SW 1271 (cell line): ENCODE measurements around the gene TMEM116.
"Not testable (repeated sequence)": the region's sequence is repeated elsewhere in the genome, so short reads cannot be mapped to it uniquely, and the experiment has no call there.

Source experiments
- DNase-seq, 2 experiments: peaks; one replicate each; lab custom pipeline; 2025; lab: John Stamatoyannopoulos, UW

Gene TMEM116

DNA sequence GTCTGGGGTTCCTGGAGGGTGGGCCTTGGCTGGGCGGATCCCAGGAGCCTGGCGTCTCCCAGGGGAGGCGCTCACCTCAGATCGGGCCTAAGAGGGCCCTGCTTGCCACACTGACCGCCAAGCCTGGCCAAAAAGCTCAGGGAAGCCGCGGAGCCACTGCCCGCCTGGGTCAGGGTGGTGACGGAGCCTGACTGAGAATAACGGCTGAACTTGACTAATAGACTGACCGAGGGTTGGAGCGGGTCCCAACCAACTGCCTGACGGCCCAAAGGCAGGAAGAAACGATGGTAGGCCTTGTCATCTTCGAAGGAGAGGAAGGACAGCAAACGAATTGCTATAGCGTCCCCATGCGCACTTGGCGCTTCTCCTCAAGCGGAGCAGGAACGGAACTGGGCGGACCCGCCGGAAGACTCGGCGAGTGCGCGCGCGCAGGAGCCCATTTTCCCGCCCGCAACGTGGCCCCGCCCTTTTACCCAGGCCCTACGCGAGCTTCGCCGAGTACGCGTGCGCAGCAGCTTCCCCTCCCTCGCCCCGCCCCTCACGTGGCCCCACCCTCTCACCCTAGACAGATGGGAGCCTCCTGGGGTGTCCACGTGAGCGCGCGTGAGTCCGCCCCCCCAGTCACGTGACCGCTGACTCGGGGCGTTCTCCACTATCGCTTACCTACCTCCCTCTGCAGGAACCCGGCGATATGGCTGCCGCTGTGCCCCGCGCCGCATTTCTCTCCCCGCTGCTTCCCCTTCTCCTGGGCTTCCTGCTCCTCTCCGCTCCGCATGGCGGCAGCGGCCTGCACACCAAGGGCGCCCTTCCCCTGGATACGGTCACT, at the start of gene TMEM116, which contains the start of gene ERP29:
Gene TMEM116, minus strand, starts transcription at position 391 of the 826 bp plus-strand sequence. CDS start 7,895 bp downstream, outside the sequence.
Gene ERP29, plus strand, starts transcription at position 652 of the 826 bp plus-strand sequence. Its CDS starts 40 bp downstream, at position 692.
- peak; percentile 91 to 95 for DNase-seq

DNA sequence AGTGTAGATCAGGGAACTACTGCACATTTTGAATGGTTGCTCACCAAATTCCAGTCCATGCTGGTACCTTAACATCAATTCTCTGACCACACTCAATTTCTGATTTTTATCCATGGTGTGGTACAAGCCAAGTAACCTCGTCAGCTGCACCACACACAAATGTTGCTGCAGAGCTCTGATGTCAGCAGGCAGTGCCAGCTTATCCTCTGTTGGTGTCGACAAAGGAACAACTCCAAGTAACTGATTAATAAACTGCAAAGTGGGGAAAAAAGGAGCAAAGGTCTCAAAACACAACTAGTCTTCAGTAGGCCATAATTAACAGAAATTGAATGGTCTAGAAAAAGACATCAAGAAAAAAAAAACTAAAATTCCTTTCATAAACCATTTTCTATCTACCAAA, 48.2 kb upstream of the TMEM116 start:
- DNase-seq, result no peak

DNA sequence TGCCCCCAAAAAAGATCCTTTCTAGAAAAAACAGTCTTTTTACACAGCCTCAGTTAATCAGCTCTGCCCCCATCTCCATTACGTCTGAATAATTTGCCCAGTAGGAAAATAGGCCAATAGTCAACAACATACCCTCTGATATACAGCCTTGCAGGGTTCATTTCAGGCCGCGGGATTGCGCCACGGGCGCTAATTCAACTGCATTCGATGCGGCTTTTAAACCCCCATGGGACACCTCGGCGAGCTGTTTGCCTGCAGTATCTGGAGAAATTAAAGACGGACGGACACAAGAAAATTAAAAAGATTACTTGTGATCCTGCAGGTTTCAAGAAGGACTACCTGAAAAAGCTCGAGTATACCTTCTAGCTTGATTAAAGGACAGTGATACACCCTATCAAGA, 36.4 kb upstream of the TMEM116 start:
- DNase-seq, result no peak

DNA sequence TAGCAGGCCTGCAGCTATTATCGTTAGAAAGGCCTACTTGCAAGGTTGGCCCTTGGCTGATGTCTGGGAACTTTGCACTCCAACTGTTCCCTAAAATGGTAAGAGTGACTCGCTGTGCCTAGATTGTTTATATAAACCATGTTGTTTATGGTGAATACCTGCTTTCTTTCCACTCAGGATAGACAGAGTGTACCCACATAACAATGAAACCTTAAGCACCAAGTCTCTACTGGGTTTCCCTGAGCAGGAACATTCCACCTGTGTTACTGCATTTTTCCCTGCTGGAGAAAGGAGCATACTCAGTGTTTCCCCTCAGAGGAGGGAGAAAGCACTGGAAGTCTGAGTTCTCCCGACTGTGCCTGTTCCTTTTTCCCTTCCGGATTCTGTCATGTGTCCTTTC, 33.0 kb upstream of the TMEM116 start:
- no peak for DNase-seq

DNA sequence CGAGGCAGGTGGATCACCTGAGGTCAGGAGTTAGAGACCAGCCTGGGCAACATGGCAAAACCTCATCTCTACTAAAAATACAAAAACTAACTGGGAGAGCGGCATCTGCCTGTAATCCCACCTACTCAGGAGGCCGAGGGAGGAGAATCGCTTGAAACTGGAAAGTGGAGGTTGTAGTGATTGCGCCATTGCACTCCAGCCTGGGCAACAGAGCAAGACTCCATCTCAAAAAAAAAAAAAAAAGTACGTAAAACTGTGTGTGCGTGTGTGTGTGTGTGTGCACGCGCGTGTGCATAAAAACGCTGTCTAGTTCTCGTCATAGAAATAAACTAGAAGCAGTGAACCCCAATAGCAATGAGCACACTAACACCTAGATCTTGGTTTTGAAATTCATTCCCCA, 23.6 kb upstream of the TMEM116 start:
- DNase-seq, result not testable (repeated sequence)

DNA sequence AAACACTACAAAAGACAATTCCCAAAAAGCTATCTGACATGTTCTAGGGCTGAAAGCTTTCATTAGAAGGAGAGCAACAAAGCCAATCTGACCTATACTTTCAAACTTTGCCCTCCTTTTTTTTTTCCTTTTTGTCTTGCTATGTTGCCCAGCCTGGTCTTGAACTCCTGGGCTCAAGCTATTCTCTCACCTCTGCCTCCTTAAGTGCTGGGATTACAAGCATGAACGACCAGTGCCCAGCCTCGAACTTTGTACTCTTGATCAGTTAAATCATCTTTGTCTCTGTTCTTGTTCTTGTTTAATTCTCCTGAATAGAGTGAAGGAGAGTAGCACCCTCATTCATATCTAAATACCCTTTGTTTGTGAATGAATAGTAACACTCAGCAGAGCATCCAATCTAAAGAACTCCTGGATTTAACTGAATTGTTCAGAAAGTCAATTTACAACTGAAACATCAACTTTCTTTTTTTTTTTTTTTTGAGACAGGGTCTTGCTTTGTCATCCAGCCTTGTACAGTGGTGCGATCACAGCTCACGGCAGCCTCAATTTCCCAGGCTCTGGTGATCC, 22.3 kb upstream of the TMEM116 start:
- no peak for DNase-seq

DNA sequence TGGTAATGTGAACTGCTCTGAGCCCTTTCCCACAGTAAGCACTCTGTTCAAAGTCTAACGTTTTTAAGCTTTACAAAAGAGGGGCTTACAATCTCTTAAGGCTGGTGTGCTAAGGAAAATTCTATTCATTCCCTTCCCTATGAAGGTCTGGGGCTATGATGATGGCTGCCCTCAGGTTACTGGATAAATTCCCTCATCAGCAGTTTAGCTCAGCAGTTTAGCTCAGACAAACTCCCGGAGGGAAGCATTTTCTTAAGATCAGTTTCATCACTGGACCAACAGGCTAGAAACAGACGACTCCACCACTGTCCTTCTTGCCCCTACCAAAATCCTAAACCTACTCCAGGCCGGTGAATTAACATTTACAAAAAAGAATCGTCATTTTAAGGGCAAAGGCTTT, 19.3 kb upstream of the TMEM116 start:
- no peak for DNase-seq

DNA sequence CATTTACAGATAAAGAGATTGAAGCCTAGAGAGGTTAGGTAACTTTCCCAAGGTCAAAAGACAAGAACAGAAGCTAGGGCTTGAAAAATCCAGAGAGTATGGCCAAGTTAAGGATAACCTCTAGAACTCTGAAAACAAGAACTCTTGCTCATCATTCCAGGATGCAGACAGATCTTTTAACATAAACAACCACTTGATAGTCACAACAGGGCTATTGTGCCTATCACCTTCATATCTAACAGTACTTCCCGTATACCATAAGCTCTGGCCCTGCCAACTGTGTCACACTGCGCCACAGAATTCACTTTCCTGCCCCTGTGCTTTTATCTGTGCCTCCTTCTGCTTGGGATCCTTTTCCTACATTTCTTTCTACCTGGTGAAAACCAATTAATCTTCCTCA, 18.5 kb upstream of the TMEM116 start:
- no peak for DNase-seq

DNA sequence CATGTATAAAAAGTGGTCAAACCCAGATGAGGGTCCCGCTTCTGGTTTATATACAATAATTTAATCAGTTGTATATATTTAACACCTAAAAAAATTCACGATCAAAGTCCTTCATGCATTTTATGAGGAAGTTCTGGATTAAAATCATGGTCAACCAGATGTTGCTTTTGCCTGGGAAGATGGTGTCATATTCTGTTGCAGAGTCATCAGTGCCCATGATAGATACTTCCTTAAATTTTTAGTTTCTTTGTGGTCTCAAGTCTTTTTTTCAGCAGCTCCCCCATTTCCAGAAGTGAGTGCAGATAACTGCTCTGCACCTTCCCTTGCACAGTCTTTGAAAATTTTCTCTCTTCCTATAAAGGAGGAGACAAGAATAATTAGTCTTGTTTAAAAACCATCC, 16.3 kb upstream of the TMEM116 start:
- no peak for DNase-seq

DNA sequence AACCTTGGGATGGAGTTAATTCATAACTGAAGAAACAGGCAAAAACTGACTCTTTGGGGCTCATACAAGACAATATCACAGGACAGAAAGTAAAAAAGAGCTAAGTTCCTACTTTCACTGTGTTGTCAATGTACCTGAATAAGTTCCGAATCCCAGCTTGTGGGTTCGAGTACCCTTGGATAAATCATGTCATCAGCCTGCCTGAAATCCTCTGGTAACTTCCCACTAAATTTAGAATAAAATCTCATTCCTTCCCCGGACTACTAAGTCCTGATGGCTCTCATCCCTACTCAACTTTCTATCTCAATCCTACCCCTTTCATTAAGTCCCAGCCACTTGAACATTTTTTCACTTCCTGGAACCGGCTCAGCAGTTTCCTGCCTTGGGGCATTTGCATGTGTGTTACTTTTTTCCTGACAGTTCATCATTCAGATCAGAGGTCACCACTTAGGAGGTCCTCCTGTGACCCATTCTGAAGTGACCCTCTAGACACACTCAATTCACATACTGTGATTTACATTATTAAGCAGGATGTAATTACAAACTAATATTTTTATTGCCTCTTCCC, 12.9 kb upstream of the TMEM116 start:
- no peak for DNase-seq

DNA sequence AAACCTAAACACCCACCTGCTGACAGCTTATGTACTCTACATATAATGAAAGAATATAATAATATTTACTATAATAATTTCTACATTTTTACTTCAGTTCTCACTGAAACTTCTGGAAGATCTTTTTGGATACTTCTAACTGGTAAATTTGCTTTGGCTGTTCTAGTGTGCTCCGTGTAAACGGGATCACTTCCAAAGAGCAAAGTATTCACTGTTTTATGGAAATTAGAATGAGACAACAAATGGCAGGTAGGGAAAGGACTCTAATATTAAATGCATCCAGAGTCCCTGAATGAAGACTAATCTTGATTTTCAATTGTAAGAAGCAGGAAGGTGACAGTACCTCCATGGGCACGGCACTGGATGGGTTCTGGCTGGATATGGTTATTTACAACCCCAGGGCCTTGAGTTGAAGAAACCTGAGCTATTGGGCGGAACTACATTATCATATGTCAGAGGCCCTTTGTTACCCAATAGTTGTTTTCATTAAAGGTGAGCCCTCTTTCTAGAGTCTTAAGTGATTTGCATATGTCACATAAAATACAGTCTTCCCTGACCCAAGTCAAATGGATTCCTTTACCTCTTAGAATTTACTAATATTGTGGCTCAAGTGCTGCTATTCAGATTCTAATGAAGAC, 10.9 kb upstream of the TMEM116 start:
- DNase-seq, result no peak

DNA sequence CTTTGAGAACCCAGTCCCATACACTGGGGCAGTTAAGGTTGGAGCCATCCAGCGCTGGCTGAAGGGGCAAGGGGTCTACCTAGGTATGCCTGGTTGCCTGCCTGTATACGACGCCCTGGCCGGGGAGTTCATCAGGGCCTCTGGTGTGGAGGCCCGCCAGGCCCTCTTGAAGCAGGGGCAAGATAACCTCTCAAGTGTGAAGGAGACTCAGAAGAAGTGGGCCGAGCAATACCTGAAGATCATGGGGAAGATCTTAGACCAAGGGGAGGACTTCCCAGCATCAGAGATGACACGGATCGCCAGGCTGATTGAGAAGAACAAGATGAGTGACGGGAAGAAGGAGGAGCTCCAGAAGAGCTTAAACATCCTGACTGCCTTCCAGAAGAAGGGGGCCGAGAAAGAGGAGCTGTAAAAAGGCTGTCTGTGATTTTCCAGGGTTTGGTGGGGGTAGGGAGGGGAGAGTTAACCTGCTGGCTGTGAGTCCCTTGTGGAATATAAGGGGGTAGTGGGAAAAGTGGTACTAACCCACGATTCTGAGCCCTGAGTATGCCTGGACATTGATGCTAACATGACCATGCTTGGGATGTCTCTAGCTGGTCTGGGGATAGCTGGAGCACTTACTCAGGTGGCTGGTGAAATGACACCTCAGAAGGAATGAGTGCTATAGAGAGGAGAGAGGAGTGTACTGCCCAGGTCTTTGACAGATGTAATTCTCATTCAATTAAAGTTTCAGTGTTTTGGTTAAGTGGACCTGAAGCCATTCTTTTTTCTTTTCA, 9.5 kb upstream of the TMEM116 start:
- DNase-seq, result no peak

DNA sequence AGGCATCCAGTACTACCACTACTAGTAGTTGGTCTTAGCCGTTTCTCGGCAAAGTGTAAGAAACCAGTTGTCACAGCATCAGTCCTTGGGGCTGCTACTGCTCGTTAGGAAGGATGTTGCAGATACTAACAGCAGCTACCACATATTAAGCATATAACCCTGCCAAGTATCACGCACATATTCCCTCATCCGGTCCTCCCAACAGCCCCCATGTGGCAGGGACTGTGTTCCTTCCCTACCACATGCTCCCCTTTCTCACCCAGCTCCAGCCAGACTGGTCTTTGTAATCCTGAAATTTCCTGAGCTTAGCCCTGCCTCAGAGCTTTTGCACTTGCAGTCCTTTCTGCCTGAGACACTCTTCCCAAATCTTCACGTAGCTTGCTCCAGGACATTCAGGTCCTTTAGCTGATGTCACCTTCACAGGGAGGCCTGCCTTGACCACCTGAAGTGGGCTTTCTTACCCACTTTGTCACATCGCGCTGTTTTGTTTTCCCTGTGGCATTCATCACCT, 8.0 kb upstream of the TMEM116 start:
- DNase-seq, result no peak

DNA sequence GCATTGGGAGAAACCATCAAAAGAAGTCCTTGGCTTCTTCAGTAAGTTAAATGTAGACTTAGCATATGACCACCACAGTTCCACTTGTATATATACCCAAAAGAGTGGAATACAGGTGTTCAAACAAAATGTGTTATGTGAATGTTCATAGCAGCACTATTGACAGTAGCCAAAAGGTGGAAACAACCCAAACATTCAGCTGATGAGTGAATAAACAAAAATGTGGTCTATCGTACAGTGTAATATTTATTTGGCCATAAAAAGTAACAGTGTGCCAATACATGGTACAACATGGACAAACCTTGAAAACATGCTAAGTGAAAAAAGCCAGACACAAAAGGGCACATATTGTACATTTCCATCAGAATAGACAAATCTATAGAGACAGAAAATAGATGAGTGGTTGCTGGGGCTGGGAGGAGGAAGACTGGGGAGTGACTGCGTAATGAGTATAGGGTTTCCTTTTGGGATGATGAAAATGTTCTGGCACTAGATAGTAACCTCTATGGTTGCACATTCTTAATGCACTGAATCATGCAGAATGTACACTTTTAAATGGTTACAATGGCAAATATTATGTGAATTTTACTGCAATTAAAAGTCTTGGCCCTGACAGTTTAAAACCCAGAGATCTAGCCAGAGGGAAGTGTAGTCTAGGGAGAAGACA, 5.7 kb upstream of the TMEM116 start:
- peak in 1 of 2 experiments; percentile 22 for DNase-seq

DNA sequence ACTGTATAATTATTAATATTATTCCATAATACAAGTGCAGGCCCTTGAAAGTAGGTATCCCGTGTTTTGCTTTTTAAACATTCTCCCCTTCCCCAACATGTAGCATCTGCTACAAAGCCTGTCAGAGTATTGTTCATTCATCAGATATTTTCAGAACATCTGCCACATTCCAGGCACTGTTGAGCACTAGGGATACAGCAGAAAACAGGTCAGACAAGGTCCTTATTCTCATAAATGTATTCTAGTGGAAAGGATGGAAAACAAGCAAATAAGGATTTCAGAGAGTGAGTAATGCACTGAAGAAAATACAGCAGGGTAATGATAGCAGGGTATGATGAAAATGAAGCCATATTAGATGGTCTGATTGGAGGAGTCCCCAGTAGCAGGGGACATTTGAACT, 4.1 kb upstream of the TMEM116 start:
- DNase-seq, result no peak

DNA sequence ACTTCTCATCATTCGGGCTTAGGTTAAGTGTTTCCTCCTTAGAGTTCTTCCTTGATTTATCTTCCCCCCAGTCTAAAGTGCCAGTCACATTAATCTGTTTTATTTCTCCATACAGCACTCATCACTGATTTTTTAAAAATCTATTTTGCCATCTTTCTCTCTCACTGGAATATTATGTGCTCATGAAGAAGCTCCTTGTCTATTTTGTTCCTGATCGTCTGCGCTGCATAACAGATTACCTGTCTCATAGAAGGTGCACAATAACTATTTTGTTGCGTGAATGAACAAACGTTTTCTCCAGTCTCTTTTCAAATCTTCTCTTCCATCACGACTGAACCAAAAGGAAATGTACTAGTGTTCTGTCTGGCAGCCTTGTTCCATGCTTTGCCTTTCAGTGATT, 3.0 kb upstream of the TMEM116 start:
- DNase-seq, result no peak

DNA sequence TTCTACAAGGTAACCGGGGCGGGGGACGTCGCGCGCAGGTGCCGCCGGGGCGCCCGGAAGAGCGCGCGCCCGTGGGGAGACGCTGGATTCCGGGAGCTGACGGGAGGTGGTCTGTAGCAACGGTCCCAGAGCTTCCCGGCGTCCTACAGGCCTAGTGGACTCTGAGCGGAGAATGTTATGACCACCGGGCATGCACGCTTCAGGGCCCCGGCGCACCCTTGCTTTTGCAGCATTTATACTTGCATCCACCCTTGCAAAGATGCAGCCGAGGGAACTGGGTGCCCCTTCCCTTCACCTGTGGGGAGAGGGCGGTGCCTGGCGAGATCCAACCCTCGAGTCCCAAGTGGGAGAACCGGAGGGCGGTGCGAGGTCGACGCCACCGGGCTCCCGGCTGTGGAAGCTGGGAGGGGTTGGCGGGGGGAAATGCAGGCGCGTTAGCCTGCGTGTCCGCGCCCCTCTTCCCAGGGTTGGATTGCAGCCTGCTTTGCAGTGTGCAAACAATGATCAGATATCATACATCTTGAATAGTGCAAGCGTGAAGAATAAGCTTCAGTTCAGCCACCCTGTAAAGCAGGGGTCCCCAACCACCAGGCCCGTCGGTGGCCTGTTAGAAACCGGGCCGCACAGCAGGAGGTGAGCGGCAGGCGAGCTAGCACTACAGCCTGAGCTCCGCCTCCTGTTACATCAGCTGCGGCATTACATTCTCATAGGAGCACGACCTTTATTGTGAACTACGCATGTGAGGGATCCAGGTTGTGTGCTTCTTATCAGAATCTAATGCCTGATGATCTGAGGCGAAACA, 837 bp upstream of the TMEM116 start:
- DNase-seq, result peak; percentile 52 to 79

DNA sequence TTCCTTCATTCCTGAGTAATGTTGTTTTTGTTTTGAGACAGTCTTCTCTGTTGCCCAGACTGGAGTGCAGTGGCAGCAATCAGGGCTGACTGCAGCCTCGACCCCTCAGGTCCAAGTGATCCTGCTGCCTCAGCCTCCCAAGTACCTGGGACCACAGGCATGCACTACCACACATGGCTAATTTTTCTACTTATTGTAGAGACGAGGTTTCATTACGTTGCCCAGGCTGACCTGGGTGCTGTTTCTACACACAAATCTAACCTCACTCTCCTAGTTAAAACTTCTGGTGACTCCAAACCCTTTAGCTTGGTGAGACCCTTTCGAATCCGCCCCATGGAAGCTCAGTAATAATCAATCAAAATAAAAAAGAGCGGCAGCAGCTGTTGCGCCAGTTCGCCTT, 1.3 kb downstream of the TMEM116 start:
- no peak for DNase-seq

DNA sequence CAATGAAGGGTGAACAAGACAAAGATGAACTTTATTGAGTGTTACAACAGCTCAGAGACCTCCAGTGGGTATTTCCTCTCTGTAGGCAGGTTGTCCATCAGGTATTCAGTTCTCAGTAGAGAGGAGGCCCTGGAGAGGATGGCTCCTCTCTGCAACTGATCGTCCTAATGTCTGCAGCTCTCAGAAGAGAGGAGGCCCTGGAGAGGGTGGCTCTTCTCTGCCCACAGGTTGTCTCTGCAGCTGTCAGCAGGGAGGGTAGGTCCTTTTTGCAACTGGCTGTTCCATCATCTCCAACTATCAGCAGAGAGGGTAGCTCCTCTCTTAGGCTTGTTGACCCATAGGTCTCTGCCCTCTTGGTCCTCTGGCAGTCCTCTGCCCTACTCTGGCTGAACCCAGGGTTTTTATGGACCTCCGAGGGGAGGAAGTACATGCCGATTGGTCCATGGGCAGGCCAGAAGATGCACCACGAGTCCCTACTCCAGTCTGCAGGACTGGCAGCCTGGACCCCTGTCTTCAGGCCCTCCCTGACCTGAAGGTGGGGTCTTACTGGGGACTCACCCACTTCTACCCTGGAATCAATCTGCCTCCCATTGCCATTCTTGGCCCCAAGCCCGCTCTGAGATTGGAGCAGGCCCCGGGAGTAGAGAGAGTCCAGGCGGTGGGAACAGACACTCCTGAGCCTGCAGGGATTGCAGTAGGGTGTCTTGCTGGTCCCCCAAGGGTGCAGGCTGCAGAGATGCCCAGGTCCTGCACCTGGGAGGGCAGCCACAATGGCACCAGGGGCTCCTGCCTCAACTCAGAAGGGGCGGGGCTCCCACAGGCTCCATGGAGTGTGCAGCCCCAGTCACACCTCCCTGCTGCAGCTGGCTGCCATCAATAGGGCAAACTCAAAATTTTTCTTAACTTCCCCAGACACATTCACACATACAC, 2.3 kb downstream of the TMEM116 start:
- no peak for DNase-seq
